Stimulated activated CD4-positive, alpha-beta T cell treated with anti-CD3 and anti-CD28 coated beads, TNF-alpha, amount 100 ng/mL, for 4 hours (primary cell): Measurements from ENCODE around the gene GALM.
"Not testable (repeated sequence)": the region's sequence is repeated elsewhere in the genome, so short reads cannot be mapped to it uniquely, and the experiment has no call there.

ENCODE experiments used
- DNase-seq, 3 experiments: peaks; one replicate each; pipeline ENCODE4 v3.0.0-alpha.2; 2020; ENCODE audit warnings: low read depth in 3 of 3

Gene GALM

GRCh38 chr2:38665854-38666555 is at the start of gene GALM:
Gene GALM, plus strand, starts transcription at chr2:38666114. Its CDS starts 48 bp downstream, at chr2:38666162.
- DNase-seq = no peak

GRCh38 chr2:38617301-38617700 is 48.6 kb upstream of the GALM start:
- no peak for DNase-seq

GRCh38 chr2:38619458-38620164 is 46.3 kb upstream of the GALM start:
- no peak for DNase-seq

- no peak for DNase-seq
These were observed 45.5 kb upstream of the GALM start for GRCh38 chr2:38620282-38620977.

GRCh38 chr2:38621018-38621417 is 44.9 kb upstream of the GALM start:
- DNase-seq = no peak

GRCh38 chr2:38622210-38622609 is 43.7 kb upstream of the GALM start:
- no peak for DNase-seq

GRCh38 chr2:38626326-38627035 is 39.4 kb upstream of the GALM start:
- no peak for DNase-seq

GRCh38 chr2:38627391-38627790 is 38.5 kb upstream of the GALM start:
- DNase-seq = no peak

- DNase-seq = no peak
These were observed 36.2 kb upstream of the GALM start for GRCh38 chr2:38629684-38630083.

- no peak for DNase-seq
These were observed 33.9 kb upstream of the GALM start for GRCh38 chr2:38631976-38632375.

- DNase-seq = no peak
These were observed 32.9 kb upstream of the GALM start for GRCh38 chr2:38632980-38633379.

GRCh38 chr2:38633895-38634294 is 32.0 kb upstream of the GALM start:
- DNase-seq = no peak

- DNase-seq = no peak
These were observed 31.2 kb upstream of the GALM start for GRCh38 chr2:38634684-38635083.

GRCh38 chr2:38635139-38635538 is 30.8 kb upstream of the GALM start:
- no peak for DNase-seq

GRCh38 chr2:38636069-38636468 is 29.8 kb upstream of the GALM start:
- no peak for DNase-seq

GRCh38 chr2:38642373-38643017 is 23.4 kb upstream of the GALM start:
- DNase-seq = not testable (repeated sequence)

GRCh38 chr2:38643021-38643671 is 22.8 kb upstream of the GALM start:
- DNase-seq = no peak

- not testable (repeated sequence) for DNase-seq
These were observed 22.0 kb upstream of the GALM start for GRCh38 chr2:38643683-38644511.

GRCh38 chr2:38648107-38648761 is 17.7 kb upstream of the GALM start:
- DNase-seq = no peak
